ENCODE measurements around the gene CNOT1. TPM values are rescaled to one million over a fixed set of nuclear protein-coding genes. Genes with fewer than 3 reads are reported as not detected.

The CNOT1 gene
- total RNA-seq, 2 donors from 2014 or later, result 213 to 224 TPM

DNA sequence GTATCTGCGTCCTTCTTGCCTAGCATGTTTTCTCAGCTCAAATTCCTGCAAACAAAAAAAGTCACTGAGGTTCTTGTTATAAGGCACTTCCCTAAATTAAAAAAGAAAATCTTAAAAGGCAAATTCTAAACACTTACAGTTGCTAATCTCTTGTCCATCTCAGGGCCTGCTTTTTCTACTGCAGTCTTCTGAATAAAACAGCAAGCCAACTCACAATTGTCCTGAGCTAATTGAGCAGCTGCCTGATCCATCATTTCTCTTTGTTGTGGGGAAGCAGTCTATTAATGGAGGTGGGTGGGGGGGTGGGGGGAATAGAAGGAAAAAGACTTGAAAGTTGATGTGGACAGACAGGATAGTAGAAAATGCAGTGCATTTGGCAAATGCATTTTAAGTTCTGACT, 87.3 kb downstream of the CNOT1 start:
- H3K4me3 Mint-ChIP-seq, result no peak overlapping the region
- no peak overlapping the region for H3K27ac Mint-ChIP-seq
- H3K4me1 Mint-ChIP-seq, result peaks cover 4% of the 10 kb centered on the region
- no peaks in the 10 kb centered on the region for H3K27me3 Mint-ChIP-seq
- peaks cover 8% of the 10 kb centered on the region for H3K36me3 Mint-ChIP-seq (ENCODE audit: low read depth)
- no peaks in the 10 kb centered on the region for H3K9me3 ChIP-seq (ENCODE audit: control insufficient read depth, low read length, poor library complexity, severe bottlenecking)
- ATAC-seq (no peak), DNase-seq (no peak)

DNA sequence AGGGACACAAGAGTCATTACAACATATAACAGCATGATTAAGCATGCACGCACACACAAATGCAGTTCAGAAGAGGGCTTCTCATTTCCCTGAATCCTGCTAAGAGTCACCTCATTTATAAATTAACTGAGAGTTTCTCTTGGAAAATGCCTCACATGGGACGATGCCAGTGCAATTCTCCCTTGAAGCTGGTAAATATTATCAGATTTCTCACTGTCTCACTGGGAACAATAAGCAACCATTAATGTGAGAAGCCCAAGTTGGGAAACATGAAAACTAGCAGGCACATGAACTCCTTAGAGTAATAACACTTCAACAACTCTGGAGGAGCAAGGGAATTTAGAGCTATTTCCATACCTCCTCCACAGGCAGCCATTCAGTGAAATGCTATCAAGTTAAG, 87.9 kb downstream of the CNOT1 start:
- Mint-ChIP-seq H3K4me3 (no peak overlapping the region), H3K27me3 (no peaks in the 10 kb centered on the region), H3K27ac (no peak overlapping the region), H3K36me3 (ENCODE audit: low read depth) (peaks cover 9% of the 10 kb centered on the region), H3K4me1 (peaks cover 2% of the 10 kb centered on the region)
- ATAC-seq (no peak), DNase-seq (no peak)
- no peaks in the 10 kb centered on the region for H3K9me3 ChIP-seq (ENCODE audit: control insufficient read depth, low read length, poor library complexity, severe bottlenecking)

DNA sequence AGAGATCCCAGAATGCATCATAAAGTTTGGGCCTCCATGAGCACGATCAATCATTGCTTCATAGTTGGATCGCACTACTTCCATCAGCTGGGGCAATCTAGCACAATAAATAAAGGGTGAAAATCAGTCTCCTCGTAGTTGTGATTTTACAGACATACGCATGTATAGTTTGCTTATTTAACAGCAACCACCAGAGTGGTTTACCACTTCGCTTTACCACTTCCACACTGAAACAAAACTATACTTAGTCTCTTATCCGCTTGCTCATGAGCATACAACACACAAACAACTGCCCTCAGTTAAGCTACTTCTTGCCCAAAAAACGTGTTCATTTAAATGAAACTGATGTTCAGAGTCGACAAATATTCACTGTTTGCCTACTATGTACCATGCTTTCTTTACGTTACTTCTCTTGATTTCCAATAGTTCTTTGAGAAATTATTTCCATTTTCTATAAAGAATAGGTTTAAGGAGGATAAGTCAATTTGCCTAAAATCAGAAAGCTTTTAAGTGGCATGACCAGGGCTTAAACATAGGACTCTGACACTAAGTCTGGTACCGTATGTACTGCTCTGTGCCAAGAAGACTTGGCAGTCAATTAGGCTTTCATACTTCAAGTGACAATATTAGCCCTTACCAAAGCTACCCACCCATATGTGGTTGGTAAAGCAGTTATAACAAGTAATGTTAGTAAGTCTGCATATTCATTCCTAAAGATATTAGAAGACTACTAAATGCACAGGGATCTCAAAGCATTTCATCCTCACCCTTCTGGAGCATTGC, 92.3 kb downstream of the CNOT1 start:
- no peak overlapping the region for H3K27ac Mint-ChIP-seq
- H3K36me3 Mint-ChIP-seq (ENCODE audit: low read depth), result peaks cover 17% of the 10 kb centered on the region
- peaks cover 4% of the 10 kb centered on the region for H3K4me1 Mint-ChIP-seq
- no peaks in the 10 kb centered on the region for H3K27me3 Mint-ChIP-seq
- ATAC-seq (no peak), DNase-seq (no peak)
- no peak overlapping the region for H3K4me3 Mint-ChIP-seq
- H3K9me3 ChIP-seq (ENCODE audit: control insufficient read depth, low read length, poor library complexity, severe bottlenecking), result no peaks in the 10 kb centered on the region

DNA sequence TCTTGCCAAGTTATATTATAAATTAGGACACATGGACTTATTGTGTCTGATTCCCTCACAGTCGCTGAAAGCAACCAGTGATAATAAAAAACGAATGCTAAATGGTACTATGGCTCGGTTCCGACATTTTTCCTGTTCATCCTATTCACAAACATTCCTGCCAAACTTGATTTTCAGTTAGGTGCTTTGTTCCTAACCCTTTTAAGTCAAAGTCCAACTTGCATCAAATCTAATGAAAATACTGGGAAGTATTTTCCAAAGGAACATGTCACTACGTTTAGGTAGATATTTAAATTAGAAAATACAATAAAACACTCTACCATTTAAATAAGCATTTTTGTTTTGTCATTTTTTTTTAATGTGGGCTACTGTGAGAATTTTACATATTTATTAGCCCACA, 93.3 kb downstream of the CNOT1 start:
- H3K4me3 Mint-ChIP-seq, result no peak overlapping the region
- DNase-seq (no peak), ATAC-seq (no peak)
- no peak overlapping the region for H3K27ac Mint-ChIP-seq
- no peaks in the 10 kb centered on the region for H3K27me3 Mint-ChIP-seq
- peaks cover 4% of the 10 kb centered on the region for H3K4me1 Mint-ChIP-seq
- H3K9me3 ChIP-seq (ENCODE audit: control insufficient read depth, low read length, poor library complexity, severe bottlenecking), result no peaks in the 10 kb centered on the region
- H3K36me3 Mint-ChIP-seq (ENCODE audit: low read depth), result peaks cover 17% of the 10 kb centered on the region

DNA sequence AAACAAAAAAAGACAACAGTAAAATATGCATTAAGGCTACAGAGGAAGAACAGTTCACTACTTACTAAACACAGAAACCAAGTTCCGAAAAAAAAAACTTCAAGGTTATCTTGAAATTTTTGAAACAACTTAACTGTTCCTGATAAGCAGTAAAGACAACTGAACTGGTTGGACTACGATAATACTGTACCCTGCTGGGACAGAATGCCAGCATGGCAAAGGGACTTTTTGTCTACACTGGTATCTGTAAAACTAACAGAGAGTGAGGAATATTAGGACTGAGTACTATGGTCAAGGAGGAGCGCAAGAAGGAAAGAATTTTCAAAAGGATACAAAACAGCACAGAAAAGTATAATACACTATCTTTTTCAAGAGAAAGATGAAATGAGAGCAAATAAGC, 94.5 kb downstream of the CNOT1 start:
- Mint-ChIP-seq H3K4me1 (peaks cover 8% of the 10 kb centered on the region), H3K27me3 (no peaks in the 10 kb centered on the region), H3K4me3 (no peak overlapping the region), H3K36me3 (ENCODE audit: low read depth) (peaks cover 20% of the 10 kb centered on the region), H3K27ac (peak overlapping the region; percentile 11)
- DNase-seq (no peak), ATAC-seq (no peak)
- H3K9me3 ChIP-seq (ENCODE audit: control insufficient read depth, low read length, poor library complexity, severe bottlenecking), result no peaks in the 10 kb centered on the region

DNA sequence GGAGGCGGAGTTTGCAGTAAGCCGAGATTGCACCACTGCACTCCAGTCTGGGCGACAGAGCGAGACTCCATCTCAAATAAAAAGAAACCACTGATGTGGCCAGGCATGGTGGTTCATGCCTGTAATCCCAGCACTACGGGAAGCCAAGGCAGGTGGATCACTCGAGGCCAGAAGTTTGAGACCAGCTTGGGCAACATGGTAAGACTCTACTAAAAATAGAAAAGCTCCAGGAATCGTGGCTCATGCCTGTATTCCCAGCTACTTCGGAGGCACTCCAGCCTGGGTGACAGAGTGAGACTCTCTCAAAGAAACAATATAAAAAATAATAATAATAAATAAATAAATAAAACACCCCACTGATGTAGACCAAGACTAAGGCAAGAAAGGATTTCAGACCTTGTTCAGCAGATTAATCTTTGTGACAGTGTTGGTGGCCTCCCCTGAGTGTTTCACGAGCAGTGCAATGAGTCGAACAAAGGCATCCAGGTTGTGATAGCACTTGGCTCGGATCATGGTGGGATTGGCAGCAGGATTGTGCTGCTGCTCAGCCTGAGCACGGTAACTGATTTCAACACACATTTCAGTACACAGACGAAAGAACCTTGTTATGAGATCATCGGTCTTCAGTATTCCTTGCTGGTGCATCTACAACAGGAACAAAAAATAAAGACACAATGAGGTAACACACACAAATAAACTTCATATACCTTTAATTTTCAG, 95.7 kb downstream of the CNOT1 start:
- H3K9me3 ChIP-seq (ENCODE audit: control insufficient read depth, low read length, poor library complexity, severe bottlenecking), result no peaks in the 10 kb centered on the region
- Mint-ChIP-seq H3K27me3 (no peaks in the 10 kb centered on the region), H3K27ac (no peak overlapping the region), H3K4me3 (no peak overlapping the region), H3K4me1 (peaks cover 8% of the 10 kb centered on the region), H3K36me3 (ENCODE audit: low read depth) (peaks cover 20% of the 10 kb centered on the region)
- no peak for DNase-seq
- no peak for ATAC-seq

DNA sequence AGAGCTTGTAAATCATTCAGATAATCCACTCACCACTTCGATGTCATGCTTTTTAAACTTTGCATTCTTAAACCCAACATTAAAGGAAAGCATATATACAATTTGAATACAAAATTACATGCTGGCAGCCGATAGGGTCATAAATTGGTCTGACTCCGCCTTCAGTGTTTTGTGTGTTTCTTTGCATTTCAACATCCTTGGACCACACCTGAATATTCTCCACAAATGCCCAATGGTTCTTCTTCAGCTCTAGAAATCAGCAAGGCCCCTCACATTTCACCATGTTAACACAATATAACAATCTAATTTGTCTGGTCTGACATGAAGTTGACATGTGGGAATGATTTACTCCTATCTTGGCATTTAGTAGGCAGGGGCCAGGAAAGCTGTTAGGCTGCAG, 97.2 kb downstream of the CNOT1 start:
- H3K9me3 ChIP-seq (ENCODE audit: control insufficient read depth, low read length, poor library complexity, severe bottlenecking), result no peaks in the 10 kb centered on the region
- no peak for DNase-seq
- Mint-ChIP-seq H3K27me3 (no peaks in the 10 kb centered on the region), H3K4me3 (no peak overlapping the region), H3K4me1 (peaks cover 8% of the 10 kb centered on the region), H3K36me3 (ENCODE audit: low read depth) (peaks cover 16% of the 10 kb centered on the region), H3K27ac (no peak overlapping the region)
- ATAC-seq, result no peak

DNA sequence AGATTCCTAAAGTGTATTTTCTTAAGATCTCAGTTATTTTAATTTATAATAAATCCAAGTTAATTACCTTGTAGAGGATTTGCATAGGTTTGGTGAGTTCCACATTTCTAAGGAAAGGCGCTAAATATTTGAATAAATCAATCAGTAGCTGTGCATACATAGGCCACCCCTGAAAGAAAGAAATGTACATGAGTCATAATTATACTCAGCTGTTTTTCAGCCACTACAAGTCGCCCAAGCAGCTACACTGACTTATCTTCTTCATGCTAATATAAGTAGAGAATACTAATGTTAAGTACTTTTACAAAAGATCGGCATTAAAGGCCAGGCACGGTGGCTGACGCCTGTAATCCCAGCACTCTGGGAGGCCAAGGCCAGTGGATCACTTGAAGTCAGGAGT, 99.4 kb downstream of the CNOT1 start:
- peaks cover 9% of the 10 kb centered on the region for H3K4me1 Mint-ChIP-seq
- no peak for DNase-seq
- H3K27me3 Mint-ChIP-seq, result no peaks in the 10 kb centered on the region
- peak overlapping the region; percentile 69 for H3K27ac Mint-ChIP-seq
- H3K36me3 Mint-ChIP-seq (ENCODE audit: low read depth), result peaks cover 16% of the 10 kb centered on the region
- no peak overlapping the region for H3K4me3 Mint-ChIP-seq
- ATAC-seq, result no peak
- no peaks in the 10 kb centered on the region for H3K9me3 ChIP-seq (ENCODE audit: control insufficient read depth, low read length, poor library complexity, severe bottlenecking)

DNA sequence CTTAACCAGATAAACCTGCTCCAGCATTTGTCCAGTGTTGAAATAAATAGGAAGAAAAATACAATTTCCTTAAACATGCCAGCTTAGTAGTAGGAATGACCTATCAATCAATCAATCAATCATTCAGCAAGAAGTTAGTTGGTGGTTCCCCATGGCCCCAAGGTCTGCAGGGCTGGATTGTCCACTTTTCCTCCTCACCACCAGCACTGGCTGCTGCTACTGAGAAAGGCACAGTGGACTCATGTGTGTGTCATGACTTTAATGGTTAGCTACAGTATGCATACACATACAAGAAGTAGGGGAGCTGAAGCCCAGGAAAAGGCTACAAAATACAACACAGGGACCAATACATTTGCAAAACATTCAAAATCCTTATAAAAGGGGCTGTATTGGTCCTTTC, 109.9 kb downstream of the CNOT1 start:
- Mint-ChIP-seq H3K36me3 (ENCODE audit: low read depth) (peaks cover 5% of the 10 kb centered on the region), H3K27me3 (no peaks in the 10 kb centered on the region), H3K4me3 (no peak overlapping the region), H3K4me1 (peaks cover 18% of the 10 kb centered on the region), H3K27ac (no peak overlapping the region)
- ATAC-seq (no peak), DNase-seq (no peak)
- no peaks in the 10 kb centered on the region for H3K9me3 ChIP-seq (ENCODE audit: control insufficient read depth, low read length, poor library complexity, severe bottlenecking)

DNA sequence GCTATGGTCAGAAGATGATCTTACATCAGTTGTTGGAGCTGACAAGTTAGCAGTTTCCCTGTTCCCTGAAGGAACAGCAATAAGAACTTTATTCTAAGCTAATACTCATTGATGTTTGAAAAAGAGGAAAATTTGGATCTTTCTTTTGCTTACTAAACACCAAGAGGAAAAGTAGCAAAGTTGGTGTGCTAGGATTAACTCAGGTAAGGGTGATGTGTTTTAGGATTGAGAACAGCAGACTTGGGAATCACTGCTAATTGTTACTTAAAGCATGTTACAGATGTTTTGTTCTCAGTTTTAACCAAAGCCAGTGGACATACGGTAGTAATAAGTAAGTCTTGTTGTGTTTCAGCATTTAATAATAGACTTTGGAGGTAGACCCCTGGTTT, 110.7 kb downstream of the CNOT1 start:
- ATAC-seq (no peak), DNase-seq (no peak)
- Mint-ChIP-seq H3K36me3 (ENCODE audit: low read depth) (peaks cover 5% of the 10 kb centered on the region), H3K27ac (peak overlapping the region; percentile 78), H3K27me3 (no peaks in the 10 kb centered on the region), H3K4me3 (no peak overlapping the region), H3K4me1 (peaks cover 20% of the 10 kb centered on the region)
- H3K9me3 ChIP-seq (ENCODE audit: control insufficient read depth, low read length, poor library complexity, severe bottlenecking), result no peaks in the 10 kb centered on the region

DNA sequence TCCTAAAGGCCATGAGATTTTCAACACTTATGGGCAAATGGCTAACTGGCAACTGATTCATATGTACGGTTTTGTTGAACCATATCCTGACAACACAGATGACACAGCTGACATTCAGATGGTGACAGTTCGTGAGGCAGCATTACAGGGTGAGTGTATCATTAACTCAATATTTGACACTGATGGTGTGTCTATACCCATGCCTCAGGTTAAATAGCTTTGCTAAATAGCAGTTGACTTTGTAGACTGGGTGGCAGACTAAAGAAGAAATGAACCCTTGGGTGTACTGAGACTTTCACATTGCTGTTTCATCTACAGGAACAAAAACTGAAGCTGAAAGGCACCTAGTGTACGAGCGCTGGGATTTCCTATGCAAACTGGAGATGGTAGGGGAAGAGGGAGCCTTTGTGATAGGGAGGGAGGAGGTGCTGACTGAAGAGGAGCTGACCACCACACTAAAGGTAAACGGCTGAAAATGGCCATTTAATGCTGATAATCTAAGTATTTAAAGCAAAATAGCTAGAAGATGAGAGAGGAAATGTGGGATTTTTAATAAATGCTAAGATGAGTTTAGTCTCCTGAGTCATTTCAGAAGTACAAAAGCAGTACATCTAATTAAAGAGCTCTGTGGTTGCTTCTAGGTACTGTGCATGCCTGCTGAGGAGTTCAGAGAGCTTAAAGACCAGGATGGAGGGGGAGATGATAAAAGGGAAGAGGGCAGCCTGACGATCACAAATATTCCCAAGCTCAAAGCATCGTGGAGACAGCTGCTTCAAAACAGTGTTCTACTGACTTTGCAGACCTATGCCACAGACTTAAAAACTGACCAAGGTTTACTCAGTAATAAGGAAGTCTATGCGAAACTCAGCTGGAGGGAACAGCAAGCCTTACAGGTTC, 111.3 kb downstream of the CNOT1 start:
- Mint-ChIP-seq H3K4me3 (peak overlapping the region; percentile 33), H3K27ac (peak overlapping the region; percentile 78), H3K36me3 (ENCODE audit: low read depth) (peaks cover 5% of the 10 kb centered on the region), H3K27me3 (no peaks in the 10 kb centered on the region), H3K4me1 (peaks cover 21% of the 10 kb centered on the region)
- H3K9me3 ChIP-seq (ENCODE audit: control insufficient read depth, low read length, poor library complexity, severe bottlenecking), result no peaks in the 10 kb centered on the region
- no peak for DNase-seq
- ATAC-seq, result no peak

DNA sequence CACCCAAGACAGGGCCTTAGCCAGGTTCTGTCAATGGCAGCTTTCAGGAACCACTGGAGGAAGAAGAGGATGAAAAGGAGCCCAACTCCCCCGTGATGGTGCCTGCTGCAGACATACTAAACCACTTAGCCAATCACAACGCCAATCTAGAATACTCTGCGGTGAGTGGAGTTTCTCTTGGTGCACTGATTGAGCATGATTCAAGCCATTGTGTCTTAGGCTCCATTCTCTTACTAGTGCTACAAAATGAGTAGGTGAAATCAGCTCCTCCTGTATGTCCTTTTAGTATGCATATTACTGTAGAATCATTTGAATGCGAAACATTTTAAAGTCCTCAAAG, 112.9 kb downstream of the CNOT1 start:
- H3K9me3 ChIP-seq (ENCODE audit: control insufficient read depth, low read length, poor library complexity, severe bottlenecking), result no peaks in the 10 kb centered on the region
- H3K36me3 Mint-ChIP-seq (ENCODE audit: low read depth), result peaks cover 5% of the 10 kb centered on the region
- no peaks in the 10 kb centered on the region for H3K27me3 Mint-ChIP-seq
- H3K27ac Mint-ChIP-seq, result peak overlapping the region; percentile 49
- H3K4me1 Mint-ChIP-seq, result peaks cover 24% of the 10 kb centered on the region
- no peak for DNase-seq
- no peak for ATAC-seq
- peak overlapping the region; percentile 91 for H3K4me3 Mint-ChIP-seq

Data from T-helper 17 cell (primary cell).